ENCODE data around the gene SLC15A5. TPM values are rescaled to one million over a fixed set of nuclear protein-coding genes. Genes with fewer than 3 reads are reported as not detected.

The SLC15A5 gene
- total RNA-seq, 4 donors from 2014 or later, result not detected

DNA sequence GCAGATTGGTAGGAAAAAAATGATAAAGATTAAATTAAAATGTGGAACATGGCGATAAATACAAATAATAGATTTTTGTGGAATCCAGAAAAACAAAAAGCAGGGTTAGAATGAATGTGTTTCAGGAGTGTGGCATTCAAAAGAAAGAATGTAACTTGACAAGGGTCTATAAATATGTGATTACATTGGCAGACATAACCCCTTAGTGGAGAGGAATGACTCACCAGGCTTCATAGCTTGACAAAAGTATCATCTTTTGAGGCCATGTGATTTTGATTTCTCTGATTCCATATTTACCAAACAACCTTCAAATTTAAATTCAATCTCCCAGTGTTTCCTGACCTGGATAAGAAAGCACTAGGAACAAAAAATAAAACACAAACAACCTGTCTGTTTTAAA lies 45.5 kb upstream of the SLC15A5 start:
- DNase-seq (ENCODE audit: low spot score in 2 of 2), result no peak
- H3K9me3 ChIP-seq, result no peaks in the 10 kb centered on the region
- TF ChIP-seq POLR2A (IDR thresholded peaks at IDR 0.05) (no peak), POLR2AphosphoS5 (IDR thresholded peaks at IDR 0.05) (no peak), EP300 (IDR thresholded peaks at IDR 0.05) (no peak)
- TF ChIP-seq, protein P1, sequence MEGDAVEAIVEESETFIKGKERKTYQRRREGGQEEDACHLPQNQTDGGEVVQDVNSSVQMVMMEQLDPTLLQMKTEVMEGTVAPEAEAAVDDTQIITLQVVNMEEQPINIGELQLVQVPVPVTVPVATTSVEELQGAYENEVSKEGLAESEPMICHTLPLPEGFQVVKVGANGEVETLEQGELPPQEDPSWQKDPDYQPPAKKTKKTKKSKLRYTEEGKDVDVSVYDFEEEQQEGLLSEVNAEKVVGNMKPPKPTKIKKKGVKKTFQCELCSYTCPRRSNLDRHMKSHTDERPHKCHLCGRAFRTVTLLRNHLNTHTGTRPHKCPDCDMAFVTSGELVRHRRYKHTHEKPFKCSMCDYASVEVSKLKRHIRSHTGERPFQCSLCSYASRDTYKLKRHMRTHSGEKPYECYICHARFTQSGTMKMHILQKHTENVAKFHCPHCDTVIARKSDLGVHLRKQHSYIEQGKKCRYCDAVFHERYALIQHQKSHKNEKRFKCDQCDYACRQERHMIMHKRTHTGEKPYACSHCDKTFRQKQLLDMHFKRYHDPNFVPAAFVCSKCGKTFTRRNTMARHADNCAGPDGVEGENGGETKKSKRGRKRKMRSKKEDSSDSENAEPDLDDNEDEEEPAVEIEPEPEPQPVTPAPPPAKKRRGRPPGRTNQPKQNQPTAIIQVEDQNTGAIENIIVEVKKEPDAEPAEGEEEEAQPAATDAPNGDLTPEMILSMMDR (IDR thresholded peaks at IDR 0.05), result no peak
- H3K36me3 ChIP-seq, result no peaks in the 10 kb centered on the region
- 94% methylated on average over 1 of the region's 1 CpG for WGBS
- no peaks in the 10 kb centered on the region for H3K4me1 ChIP-seq
- no peak overlapping the region for H3K4me3 ChIP-seq
- H3K27me3 ChIP-seq, result no peaks in the 10 kb centered on the region
- no peak overlapping the region for H3K27ac ChIP-seq

DNA sequence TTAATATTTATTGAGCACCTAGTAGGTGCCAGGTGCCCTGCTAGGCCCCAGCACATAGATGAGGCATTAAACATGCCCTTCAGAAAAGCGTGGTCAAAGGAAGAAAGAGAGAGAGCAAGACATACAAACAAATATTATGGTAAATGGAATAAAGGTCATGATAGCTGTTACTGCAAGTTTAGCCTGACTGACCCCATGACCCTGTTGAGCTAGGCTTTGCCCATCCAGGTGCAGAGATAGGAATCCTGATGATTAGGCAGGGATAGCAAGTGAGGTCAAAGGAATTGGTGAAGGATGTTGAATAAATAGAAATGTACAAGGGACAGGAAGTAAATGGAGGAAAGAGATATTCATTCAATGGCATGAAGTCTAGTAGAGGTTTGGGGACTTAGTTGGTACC lies 33.4 kb upstream of the SLC15A5 start:
- H3K4me1 ChIP-seq, result no peaks in the 10 kb centered on the region

DNA sequence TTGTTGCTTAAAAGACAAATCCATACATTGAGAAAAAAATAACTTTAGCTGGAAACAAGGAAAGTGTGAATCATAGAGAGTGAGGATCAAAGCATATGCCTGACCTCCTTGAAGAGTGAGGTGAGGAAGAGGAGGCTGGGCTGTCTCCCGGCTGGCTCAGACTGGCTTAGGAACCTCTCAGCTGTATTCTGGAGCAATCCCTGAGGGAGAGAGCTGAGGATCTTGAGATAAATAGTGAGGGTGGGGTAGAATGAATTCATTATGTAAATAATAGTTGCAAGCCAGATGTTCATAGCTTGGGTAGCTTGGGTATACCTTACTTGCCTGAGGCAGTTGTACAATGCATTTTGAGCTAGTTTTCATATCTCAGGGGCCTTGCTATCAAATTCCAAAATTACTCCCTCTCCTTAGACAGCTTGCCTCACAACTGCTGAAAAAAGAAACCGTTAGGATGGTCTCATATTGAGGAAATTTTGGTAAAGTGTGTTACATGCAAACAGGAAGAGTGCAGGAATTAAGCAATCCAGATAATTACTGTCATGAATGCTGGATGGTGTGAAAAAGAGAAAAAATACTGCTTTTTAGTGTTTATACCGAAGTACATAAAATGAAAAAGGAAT lies 30.5 kb upstream of the SLC15A5 start:
- WGBS, result 42% methylated on average over 3 of the region's 3 CpGs
- no peaks in the 10 kb centered on the region for H3K36me3 ChIP-seq
- no peak overlapping the region for H3K27ac ChIP-seq
- no peak for DNase-seq (ENCODE audit: low spot score in 2 of 2)
- no peaks in the 10 kb centered on the region for H3K4me1 ChIP-seq
- TF ChIP-seq POLR2AphosphoS5 (IDR thresholded peaks at IDR 0.05) (no peak), EP300 (IDR thresholded peaks at IDR 0.05) (no peak)
- H3K9me3 ChIP-seq, result peaks cover 13% of the 10 kb centered on the region
- no peaks in the 10 kb centered on the region for H3K27me3 ChIP-seq
- H3K4me3 ChIP-seq, result no peak overlapping the region

More for the DNA sequence above, 33.4 kb upstream of the SLC15A5 start:
- Histone ChIP-seq H3K27me3 (no peaks in the 10 kb centered on the region), H3K4me3 (no peak overlapping the region), H3K9me3 (peaks cover 13% of the 10 kb centered on the region), H3K27ac (no peak overlapping the region), H3K36me3 (no peaks in the 10 kb centered on the region)
- TF ChIP-seq POLR2AphosphoS5 (IDR thresholded peaks at IDR 0.05) (no peak), POLR2A (IDR thresholded peaks at IDR 0.05) (no peak)
- 76% methylated on average over 1 of the region's 1 CpG for WGBS
- no peak for DNase-seq (ENCODE audit: low spot score in 2 of 2)

DNA sequence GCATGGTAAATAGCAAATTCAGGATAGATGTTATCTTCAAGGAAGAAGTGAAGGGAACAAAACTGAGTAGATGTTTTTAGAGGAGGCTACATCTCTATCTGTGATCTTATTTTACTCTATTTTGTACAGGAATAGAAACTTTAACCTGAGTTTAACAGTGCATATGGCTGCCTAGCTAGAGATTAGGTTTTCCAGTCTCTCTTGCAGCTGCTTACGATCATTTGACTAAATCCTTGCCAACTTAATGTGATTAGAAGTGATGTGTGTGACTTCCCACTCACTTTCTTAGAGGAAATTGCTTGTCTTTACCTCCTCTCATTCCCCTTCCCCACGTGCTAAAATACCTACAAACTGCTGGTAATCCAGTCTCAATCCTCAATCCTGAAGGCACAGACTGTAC lies 26.5 kb upstream of the SLC15A5 start:
- WGBS, result 45% methylated on average over 2 of the region's 2 CpGs

DNA sequence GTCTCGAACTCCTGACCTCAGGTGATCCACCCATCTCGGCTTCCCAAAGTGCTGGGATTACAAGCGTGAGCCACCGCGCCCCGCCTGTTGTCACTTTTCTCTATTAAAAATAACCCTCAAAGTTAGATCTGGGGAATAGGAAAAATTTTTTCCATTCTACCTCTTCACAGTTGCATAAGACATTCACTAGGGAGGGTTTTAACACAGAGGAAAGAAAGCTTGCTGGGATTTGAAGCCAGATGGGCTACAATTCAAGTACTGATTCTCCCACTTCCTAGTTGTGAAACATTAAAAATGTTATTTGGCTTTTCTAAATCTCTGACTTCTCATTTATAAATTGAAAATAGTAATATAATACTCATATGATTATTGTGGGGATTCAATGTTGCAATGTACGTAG lies 23.3 kb upstream of the SLC15A5 start:
- Histone ChIP-seq H3K27me3 (no peaks in the 10 kb centered on the region), H3K9me3 (no peaks in the 10 kb centered on the region), H3K4me1 (no peaks in the 10 kb centered on the region), H3K27ac (no peak overlapping the region), H3K4me3 (no peak overlapping the region), H3K36me3 (no peaks in the 10 kb centered on the region)
- WGBS, result 74% methylated on average over 7 of the region's 7 CpGs
- DNase-seq (ENCODE audit: low spot score in 2 of 2), result peak in 1 of 2 donors; percentile 65
- TF ChIP-seq EP300 (IDR thresholded peaks at IDR 0.05), result no peak
- no peak for TF ChIP-seq POLR2A (IDR thresholded peaks at IDR 0.05)
- TF ChIP-seq, protein P1 (IDR thresholded peaks at IDR 0.05), result no peak
- TF ChIP-seq POLR2AphosphoS5 (IDR thresholded peaks at IDR 0.05), result no peak

More for the DNA sequence above, 26.5 kb upstream of the SLC15A5 start:
- no peak for TF ChIP-seq POLR2A (IDR thresholded peaks at IDR 0.05)
- TF ChIP-seq POLR2AphosphoS5 (IDR thresholded peaks at IDR 0.05), result no peak
- DNase-seq (ENCODE audit: low spot score in 2 of 2), result no peak
- Histone ChIP-seq H3K27ac (no peak overlapping the region), H3K4me3 (no peak overlapping the region), H3K27me3 (no peaks in the 10 kb centered on the region), H3K4me1 (no peaks in the 10 kb centered on the region), H3K9me3 (peaks cover 4% of the 10 kb centered on the region), H3K36me3 (no peaks in the 10 kb centered on the region)

DNA sequence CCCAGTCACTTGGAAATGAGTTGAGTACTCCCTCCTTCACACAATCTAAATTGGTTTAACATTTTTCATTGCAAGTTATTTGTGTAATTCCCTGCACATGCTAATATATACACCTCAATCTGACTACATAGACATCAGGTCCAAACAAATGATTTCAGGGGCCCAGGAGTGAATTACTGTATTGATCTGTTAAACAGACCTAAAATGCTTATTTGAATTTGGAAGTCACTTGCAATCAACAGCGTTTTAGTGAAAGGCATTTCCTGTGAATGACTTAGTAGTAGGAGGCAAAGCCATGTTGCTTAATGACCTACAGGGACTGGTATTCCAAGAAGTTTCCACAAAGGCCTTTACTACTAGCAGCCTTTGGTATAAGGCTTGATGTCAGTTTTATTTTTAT lies 22.6 kb upstream of the SLC15A5 start:
- Histone ChIP-seq H3K9me3 (no peaks in the 10 kb centered on the region), H3K4me1 (no peaks in the 10 kb centered on the region), H3K4me3 (no peak overlapping the region), H3K36me3 (no peaks in the 10 kb centered on the region), H3K27me3 (no peaks in the 10 kb centered on the region), H3K27ac (no peak overlapping the region)
- 46% methylated on average over 1 of the region's 1 CpG for WGBS
- no peak for TF ChIP-seq POLR2A (IDR thresholded peaks at IDR 0.05)
- TF ChIP-seq, protein P1 (IDR thresholded peaks at IDR 0.05), result no peak
- TF ChIP-seq POLR2AphosphoS5 (IDR thresholded peaks at IDR 0.05), result no peak
- TF ChIP-seq EP300 (IDR thresholded peaks at IDR 0.05), result no peak
- no peak for DNase-seq (ENCODE audit: low spot score in 2 of 2)

DNA sequence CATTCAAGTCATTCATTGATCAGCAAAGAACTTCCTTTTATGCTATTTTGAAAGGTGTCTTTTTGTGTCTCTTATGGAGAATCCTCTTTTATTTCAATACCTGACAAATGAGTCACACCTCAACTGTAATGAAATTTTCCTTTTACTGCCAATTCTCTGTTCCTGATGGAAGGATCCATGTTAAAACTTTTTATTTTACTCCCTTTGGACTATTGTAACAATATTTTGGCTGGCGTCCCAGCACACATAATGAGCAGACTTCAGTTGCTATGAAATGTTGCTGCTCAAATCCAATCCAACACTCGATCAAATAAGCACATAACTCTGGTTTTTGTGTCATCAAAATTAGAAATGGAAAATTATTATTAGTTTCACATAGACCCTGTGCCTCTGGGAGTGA lies 21.9 kb upstream of the SLC15A5 start:
- H3K4me1 ChIP-seq, result no peaks in the 10 kb centered on the region
- H3K9me3 ChIP-seq, result no peaks in the 10 kb centered on the region
- H3K27me3 ChIP-seq, result no peaks in the 10 kb centered on the region
- H3K4me3 ChIP-seq, result no peak overlapping the region
- no peak for DNase-seq (ENCODE audit: low spot score in 2 of 2)
- no peaks in the 10 kb centered on the region for H3K36me3 ChIP-seq
- no peak overlapping the region for H3K27ac ChIP-seq
- TF ChIP-seq EP300 (IDR thresholded peaks at IDR 0.05), result no peak
- WGBS, result 50% methylated on average over 2 of the region's 2 CpGs

Data from suprapubic skin (tissue), 4 donors.